ENCODE measurements around the gene OR4P4.
A peak's percentile ranks its signal among the peaks of the same experiment; 100 is the strongest.

Gene OR4P4

DNA sequence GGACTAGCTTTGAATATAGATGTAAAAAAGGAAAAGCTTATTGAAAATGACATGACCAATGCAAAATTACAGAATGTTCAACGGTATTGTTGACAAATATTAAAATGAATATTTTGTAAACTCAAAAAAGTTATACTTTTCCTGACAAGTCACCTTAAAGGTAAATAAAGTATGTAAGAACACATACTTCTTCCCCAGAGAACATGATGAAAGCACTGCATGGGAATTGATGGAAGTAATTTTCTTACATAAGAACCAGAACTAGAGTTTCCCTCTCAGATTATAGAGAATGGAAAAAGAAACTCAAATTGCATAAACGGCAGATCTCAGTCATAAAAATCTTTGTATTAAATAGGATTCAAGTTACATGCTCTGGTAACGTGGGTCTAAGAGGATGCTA, at the start of gene OR4P4:
Gene OR4P4 (plus strand): TSS at position 301 of the 400 bp plus-strand sequence.
- no peak for DNase-seq (ENCODE audit: low spot score)

DNA sequence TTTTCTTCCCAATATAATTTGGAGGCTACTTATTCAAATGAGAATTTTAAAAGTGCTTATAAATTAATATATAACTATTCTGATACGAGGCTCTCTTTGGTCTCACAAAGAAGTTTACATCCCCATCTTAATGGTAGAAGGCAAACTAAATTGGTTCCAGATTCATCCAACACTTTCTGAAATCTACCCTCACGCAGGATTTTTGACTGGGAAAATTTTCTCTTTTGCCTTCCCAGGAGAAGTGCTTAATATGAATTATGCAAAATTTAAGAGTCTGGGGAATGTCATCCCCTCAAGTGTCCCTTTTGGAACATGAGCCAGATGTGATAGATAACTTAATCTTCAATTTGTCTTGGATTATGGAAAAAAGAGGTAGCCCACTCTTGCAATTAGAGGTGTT, 27.4 kb upstream of the OR4P4 start, which contains the start of gene OR4C11:
Gene OR4C11 (minus strand): TSS at position 101 of the 400 bp plus-strand sequence. CDS start 3,272 bp downstream, outside the sequence.
- DNase-seq (ENCODE audit: low spot score) = no peak
- TF ChIP-seq, protein P1, sequence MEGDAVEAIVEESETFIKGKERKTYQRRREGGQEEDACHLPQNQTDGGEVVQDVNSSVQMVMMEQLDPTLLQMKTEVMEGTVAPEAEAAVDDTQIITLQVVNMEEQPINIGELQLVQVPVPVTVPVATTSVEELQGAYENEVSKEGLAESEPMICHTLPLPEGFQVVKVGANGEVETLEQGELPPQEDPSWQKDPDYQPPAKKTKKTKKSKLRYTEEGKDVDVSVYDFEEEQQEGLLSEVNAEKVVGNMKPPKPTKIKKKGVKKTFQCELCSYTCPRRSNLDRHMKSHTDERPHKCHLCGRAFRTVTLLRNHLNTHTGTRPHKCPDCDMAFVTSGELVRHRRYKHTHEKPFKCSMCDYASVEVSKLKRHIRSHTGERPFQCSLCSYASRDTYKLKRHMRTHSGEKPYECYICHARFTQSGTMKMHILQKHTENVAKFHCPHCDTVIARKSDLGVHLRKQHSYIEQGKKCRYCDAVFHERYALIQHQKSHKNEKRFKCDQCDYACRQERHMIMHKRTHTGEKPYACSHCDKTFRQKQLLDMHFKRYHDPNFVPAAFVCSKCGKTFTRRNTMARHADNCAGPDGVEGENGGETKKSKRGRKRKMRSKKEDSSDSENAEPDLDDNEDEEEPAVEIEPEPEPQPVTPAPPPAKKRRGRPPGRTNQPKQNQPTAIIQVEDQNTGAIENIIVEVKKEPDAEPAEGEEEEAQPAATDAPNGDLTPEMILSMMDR (IDR thresholded peaks at IDR 0.05; ENCODE audit: extremely low read depth, missing control alignments) = no peak

More for the DNA sequence above, at the start of gene OR4P4:
- TF ChIP-seq, protein P1 (IDR thresholded peaks at IDR 0.05; ENCODE audit: extremely low read depth, missing control alignments) = no peak

DNA sequence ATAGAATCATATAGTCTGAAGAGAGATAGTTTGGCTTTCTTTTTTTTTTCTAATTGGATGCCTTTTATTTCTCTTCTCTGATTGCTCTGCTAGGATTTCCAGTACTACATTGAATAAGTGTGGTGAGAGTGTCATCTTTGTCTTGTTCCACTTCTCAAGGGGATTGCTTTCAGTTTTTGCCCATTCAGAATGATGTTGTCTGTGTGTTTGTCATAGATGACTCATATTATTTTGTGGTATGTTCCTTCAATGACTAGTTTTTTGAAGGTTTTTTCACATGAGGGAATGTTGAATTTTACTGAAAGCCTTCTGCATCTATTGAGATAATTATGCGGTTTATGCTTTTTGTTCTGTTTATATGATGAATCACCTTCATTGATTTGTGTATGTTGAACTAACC, 10.4 kb upstream of the OR4P4 start:
- TF ChIP-seq, protein P1 (IDR thresholded peaks at IDR 0.05; ENCODE audit: extremely low read depth, missing control alignments) = no peak
- DNase-seq (ENCODE audit: low spot score) = no peak

DNA sequence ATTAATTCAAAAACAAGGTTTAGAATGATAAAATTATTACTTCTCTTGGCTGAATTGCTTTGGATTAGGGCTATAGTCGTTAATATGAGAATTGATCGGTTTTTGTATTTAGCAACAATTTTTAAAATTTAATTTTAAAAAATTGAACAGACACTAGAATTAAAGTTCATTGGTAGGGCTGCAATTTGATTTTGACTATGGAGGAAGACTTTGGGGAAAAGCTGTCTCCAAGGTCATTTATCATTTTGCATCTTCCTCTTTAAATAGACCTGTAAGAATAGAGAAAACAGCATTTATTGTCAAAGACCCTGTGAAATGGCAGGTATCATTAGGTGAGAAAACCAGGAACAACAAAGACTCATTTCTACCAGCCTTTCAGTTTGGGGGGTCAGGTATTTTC, 13.1 kb downstream of the OR4P4 start, which contains the start of gene OR4S2:
Gene OR4S2 (plus strand): TSS at position 301 of the 400 bp plus-strand sequence. CDS start 2,577 bp downstream, outside the sequence.
- TF ChIP-seq, protein P1 (IDR thresholded peaks at IDR 0.05; ENCODE audit: extremely low read depth, missing control alignments) = no peak
- no peak for DNase-seq (ENCODE audit: low spot score)

DNA sequence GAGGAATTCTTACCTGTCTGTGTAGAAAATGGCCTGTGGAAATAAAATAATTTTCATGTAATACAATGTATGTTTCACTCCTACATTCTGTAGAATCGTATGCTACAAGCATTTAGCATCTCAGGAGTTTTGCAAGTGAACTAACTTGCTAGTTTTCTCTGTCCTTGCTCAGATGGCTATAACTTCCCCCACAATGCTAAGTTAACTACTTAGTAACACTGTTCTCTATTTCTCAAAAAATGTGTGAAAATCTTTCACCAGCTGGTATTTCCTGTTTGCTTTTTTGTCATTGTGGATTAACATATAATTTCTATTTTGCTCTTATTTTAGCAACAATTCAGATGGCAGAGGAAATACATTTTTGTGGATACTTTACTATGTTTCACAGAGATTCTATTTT, 17.6 kb downstream of the OR4P4 start:
- TF ChIP-seq, protein P1 (IDR thresholded peaks at IDR 0.05; ENCODE audit: extremely low read depth, missing control alignments) = no peak
- DNase-seq (ENCODE audit: low spot score) = no peak

DNA sequence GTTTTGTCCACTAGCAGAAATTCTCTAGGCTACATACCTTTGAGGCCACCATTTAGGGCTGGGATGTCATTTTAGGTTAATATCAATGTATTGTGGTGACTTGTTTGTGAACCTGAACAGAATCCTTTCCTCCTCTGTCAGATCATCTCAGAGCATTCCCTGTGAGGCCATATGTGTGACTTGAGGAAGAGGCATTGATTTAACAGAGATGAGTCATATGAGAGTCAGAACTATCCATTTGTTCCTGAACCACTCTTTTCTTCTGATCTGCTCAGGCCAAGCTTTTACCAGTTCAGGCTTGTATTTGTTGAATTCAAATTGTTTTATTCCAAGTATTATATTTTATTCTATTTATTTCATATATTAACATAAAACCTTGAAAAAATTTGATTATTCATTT, 20.2 kb downstream of the OR4P4 start:
- TF ChIP-seq, protein P1 (IDR thresholded peaks at IDR 0.05; ENCODE audit: extremely low read depth, missing control alignments) = no peak
- DNase-seq (ENCODE audit: low spot score) = no peak

DNA sequence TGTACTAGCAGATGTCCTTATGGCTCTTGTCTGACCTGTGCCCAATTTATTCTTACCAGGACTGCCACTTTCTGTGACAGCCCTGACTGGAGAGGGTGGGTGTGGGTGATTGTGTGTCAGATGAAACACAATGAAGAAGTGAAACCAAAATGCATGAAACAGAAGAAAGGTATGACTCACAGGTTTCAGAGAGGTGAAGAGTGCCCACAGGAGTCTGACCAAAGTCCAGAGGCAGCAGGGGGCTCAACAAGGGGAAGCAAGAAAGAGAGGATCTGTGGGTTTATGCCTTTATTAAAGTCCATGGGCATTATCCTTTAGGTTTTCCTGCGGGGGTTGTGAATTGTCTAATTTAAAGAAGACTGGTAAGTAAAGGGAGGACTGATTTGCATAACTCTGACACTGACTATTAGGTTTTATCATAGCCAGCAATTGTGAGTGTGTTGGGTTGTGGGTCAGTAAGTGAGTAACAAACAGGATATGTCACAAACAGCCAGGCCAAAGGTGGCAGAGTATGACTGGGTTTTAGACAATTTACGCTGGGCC, 23.2 kb downstream of the OR4P4 start:
- peak; percentile 23 for DNase-seq (ENCODE audit: low spot score)
- TF ChIP-seq, protein P1 (IDR thresholded peaks at IDR 0.05; ENCODE audit: extremely low read depth, missing control alignments) = no peak

Data from GM20000 (cell line).